ENCODE data around the gene SLC13A4. TPM values are rescaled to one million over a fixed set of nuclear protein-coding genes. Genes with fewer than 3 reads are reported as not detected.

The SLC13A4 gene
- total and polyA plus RNA-seq, 2 of the 13 experiments (the other 11 are each of a cell fraction or from before 2014, with no cell fraction given): 0.04 TPM; not detected in 1

DNA sequence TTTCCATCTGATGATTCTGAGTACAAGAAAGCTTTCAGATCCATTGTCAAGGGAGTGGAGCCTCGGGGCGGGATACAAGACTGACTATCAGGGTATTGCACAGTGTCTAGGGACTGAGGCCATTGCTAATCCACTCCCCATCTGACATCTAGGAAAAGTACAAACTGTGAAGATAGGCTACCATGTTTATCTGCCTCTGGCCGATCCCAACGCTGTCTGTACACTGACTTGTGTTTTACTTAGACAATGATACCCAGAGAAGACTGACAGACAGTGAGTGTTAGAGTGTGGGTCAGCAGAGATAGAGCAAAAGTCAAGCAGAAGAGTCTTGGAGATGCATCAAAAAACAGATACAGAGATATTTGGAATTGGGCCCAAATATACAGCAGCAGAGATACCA lies 3.1 kb upstream of the SLC13A4 start (continued):
- TF ChIP-seq, protein P1, sequence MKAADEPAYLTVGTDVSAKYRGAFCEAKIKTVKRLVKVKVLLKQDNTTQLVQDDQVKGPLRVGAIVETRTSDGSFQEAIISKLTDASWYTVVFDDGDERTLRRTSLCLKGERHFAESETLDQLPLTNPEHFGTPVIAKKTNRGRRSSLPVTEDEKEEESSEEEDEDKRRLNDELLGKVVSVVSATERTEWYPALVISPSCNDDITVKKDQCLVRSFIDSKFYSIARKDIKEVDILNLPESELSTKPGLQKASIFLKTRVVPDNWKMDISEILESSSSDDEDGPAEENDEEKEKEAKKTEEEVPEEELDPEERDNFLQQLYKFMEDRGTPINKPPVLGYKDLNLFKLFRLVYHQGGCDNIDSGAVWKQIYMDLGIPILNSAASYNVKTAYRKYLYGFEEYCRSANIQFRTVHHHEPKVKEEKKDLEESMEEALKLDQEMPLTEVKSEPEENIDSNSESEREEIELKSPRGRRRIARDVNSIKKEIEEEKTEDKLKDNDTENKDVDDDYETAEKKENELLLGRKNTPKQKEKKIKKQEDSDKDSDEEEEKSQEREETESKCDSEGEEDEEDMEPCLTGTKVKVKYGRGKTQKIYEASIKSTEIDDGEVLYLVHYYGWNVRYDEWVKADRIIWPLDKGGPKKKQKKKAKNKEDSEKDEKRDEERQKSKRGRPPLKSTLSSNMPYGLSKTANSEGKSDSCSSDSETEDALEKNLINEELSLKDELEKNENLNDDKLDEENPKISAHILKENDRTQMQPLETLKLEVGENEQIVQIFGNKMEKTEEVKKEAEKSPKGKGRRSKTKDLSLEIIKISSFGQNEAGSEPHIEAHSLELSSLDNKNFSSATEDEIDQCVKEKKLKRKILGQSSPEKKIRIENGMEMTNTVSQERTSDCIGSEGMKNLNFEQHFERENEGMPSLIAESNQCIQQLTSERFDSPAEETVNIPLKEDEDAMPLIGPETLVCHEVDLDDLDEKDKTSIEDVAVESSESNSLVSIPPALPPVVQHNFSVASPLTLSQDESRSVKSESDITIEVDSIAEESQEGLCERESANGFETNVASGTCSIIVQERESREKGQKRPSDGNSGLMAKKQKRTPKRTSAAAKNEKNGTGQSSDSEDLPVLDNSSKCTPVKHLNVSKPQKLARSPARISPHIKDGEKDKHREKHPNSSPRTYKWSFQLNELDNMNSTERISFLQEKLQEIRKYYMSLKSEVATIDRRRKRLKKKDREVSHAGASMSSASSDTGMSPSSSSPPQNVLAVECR (CRISPR knock-in tag; IDR thresholded peaks at IDR 0.05; ENCODE audit: borderline replicate concordance): no peak
- TF ChIP-seq, protein P2, sequence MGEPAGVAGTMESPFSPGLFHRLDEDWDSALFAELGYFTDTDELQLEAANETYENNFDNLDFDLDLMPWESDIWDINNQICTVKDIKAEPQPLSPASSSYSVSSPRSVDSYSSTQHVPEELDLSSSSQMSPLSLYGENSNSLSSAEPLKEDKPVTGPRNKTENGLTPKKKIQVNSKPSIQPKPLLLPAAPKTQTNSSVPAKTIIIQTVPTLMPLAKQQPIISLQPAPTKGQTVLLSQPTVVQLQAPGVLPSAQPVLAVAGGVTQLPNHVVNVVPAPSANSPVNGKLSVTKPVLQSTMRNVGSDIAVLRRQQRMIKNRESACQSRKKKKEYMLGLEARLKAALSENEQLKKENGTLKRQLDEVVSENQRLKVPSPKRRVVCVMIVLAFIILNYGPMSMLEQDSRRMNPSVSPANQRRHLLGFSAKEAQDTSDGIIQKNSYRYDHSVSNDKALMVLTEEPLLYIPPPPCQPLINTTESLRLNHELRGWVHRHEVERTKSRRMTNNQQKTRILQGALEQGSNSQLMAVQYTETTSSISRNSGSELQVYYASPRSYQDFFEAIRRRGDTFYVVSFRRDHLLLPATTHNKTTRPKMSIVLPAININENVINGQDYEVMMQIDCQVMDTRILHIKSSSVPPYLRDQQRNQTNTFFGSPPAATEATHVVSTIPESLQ (CRISPR knock-in tag; conservative IDR thresholded peaks at IDR 0.05): no peak
- no peak for TF ChIP-seq PBX3 (CRISPR knock-in tag; IDR thresholded peaks at IDR 0.05; ENCODE audit: borderline replicate concordance)
- TF ChIP-seq ZNF660 (CRISPR knock-in tag; IDR thresholded peaks at IDR 0.05; ENCODE audit: borderline replicate concordance, low read depth): no peak
- TF ChIP-seq ZNF710 (CRISPR knock-in tag; IDR thresholded peaks at IDR 0.05; ENCODE audit: borderline replicate concordance): no peak
- no peak for TF ChIP-seq CAMTA2 (CRISPR knock-in tag; IDR thresholded peaks at IDR 0.05; ENCODE audit: borderline replicate concordance)
- TF ChIP-seq, protein P3, sequence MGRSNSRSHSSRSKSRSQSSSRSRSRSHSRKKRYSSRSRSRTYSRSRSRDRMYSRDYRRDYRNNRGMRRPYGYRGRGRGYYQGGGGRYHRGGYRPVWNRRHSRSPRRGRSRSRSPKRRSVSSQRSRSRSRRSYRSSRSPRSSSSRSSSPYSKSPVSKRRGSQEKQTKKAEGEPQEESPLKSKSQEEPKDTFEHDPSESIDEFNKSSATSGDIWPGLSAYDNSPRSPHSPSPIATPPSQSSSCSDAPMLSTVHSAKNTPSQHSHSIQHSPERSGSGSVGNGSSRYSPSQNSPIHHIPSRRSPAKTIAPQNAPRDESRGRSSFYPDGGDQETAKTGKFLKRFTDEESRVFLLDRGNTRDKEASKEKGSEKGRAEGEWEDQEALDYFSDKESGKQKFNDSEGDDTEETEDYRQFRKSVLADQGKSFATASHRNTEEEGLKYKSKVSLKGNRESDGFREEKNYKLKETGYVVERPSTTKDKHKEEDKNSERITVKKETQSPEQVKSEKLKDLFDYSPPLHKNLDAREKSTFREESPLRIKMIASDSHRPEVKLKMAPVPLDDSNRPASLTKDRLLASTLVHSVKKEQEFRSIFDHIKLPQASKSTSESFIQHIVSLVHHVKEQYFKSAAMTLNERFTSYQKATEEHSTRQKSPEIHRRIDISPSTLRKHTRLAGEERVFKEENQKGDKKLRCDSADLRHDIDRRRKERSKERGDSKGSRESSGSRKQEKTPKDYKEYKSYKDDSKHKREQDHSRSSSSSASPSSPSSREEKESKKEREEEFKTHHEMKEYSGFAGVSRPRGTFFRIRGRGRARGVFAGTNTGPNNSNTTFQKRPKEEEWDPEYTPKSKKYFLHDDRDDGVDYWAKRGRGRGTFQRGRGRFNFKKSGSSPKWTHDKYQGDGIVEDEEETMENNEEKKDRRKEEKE (IDR thresholded peaks at IDR 0.05): no peak

Data from HepG2 (cell line).